ENCODE results near the gene CBLIF. TPM values are rescaled to one million over a fixed set of nuclear protein-coding genes. Genes with fewer than 3 reads are reported as not detected.

The CBLIF gene
- total RNA-seq: not detected in 2 replicates

DNA sequence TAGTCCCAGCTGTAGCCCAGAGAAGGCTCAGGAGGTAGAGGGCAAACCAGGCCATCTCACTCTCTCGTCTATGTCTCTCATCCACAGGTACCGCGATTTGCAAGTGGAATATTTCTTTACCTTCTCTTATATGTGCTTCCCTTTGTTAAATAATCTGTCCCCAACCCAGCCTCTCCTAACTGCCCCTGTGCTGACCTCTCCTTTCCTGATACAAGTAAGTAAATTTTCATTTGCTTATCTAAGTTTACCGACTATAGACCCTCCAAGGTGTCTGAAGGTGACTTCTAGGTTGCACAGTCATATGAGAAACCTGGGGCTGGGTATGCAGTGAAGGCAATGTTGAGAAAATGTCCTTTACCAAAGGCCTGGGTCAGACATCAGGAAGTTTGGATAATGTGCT lies at the start of gene CBLIF:
CBLIF (minus strand) TSS at position 101 of the 400 bp plus-strand sequence; CDS start at position 55, 46 bp downstream.

DNA sequence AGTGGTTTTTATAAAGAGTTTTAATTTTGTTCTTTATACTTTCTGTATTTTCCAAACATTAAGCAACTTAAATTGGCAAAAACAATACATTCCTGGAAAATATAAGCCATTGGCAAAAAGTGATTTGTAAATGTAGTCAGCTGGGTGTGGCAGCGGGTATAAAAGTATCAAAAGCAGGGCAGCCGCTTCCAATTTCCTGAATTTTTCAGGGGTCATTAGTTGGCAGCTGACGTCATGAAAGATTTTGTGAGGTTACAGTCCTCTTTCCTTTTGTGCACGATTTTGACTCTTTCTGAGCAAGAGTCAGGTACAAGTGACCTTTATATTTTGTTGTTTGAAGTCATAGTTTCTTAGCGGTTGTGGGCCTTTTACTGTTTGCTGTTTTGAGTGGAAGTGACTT lies 33.3 kb upstream of the CBLIF start, which contains the start of gene OOSP3:
OOSP3 (plus strand) TSS at position 208 of the 400 bp plus-strand sequence; CDS start at position 235, 27 bp downstream.

DNA sequence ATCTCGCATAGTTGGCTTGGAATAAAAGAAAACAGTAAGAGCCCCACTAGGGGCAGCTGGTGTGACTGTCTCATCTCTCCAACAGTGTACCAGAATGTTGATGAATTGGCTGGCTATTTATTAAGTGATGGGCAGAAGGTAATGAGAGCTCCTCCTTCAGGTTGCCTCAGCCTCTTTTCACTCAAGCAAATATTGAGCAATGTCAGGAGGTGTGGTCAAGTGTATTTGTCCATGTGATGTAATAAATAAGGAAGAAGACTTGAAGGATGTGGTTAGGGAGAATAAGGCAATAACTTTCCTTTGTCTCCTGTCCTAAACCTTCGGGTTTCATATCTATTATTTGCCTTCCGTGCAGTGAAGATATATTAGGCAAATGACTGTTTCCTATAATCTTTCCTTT lies 21.1 kb upstream of the CBLIF start, which contains the start of gene TCN1:
TCN1 (minus strand) TSS at position 91 of the 400 bp plus-strand sequence; CDS start at position 74, 17 bp downstream.

DNA sequence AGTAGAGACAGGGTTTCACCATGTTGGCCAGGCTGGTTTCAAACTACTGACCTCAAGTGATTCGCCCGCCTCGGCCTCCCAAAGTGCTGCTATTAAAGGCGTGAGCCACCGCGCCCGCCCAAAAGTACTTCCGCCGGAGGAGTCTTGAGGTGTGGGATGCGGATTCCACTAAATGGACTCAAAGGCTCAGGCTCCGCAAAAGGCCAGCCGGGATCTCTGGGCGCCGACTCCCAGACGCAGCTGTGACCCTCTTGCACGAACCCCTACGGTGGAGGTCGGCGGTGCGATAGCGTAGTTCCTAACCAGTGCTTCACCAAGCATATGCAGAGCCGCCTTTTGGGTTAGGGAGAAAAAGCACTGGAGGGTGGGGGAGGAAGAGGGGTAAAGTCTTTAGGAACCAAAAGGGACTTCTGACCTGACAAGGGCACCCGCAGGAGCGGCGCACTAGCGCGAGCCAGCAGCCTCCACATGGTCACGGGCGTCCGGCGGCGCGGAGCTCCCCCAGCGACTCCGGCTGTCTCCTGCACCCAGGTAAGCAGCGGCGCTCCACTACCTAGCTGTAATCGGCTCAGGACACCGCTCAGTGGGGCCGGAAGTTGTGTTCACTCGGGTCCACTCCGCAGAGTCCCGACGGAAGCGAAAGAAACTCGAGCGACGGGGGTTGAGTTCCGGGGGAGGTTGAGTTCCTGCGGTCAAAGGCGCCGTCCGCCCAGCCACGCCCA lies 34.9 kb downstream of the CBLIF start, which contains the start of gene MRPL16:
MRPL16 (minus strand) TSS at position 590 of the 722 bp plus-strand sequence; CDS start at position 470, 120 bp downstream.

Other genes starting within 250 kb of the CBLIF start
- gene OSBP, start 229.7 kb downstream of the CBLIF start, total RNA-seq: 34.4 and 50.2 TPM in 2 replicates
- gene PATL1, start 176.5 kb downstream of the CBLIF start, total RNA-seq: 8.4 and 11.6 TPM in 2 replicates
- not detected in 2 replicates for gene OR10V1, start 131.7 kb downstream of the CBLIF start, total RNA-seq
- gene STX3, start 90.1 kb downstream of the CBLIF start, total RNA-seq: 19.0 and 20.2 TPM in 2 replicates
- 35.7 and 52.7 TPM in 2 replicates for gene MRPL16, start 34.7 kb downstream of the CBLIF start, total RNA-seq
- not detected in 2 replicates for gene TCN1, start 21.0 kb upstream of the CBLIF start, total RNA-seq
- gene OOSP3, start 33.3 kb upstream of the CBLIF start, total RNA-seq: not detected in 2 replicates
- gene OOSP1, start 92.9 kb upstream of the CBLIF start, total RNA-seq: not detected in 2 replicates
- not detected in 2 replicates for gene OOSP4A, start 118.5 kb upstream of the CBLIF start, total RNA-seq
- gene OOSP4B, start 171.7 kb upstream of the CBLIF start, total RNA-seq: not detected in 2 replicates
- not detected in 2 replicates for gene OOSP2, start 194.9 kb upstream of the CBLIF start, total RNA-seq
- not detected in 2 replicates for gene MS4A3, start 211.2 kb upstream of the CBLIF start, total RNA-seq
- gene MS4A2, start 243.2 kb upstream of the CBLIF start, total RNA-seq: not detected in 2 replicates

All from smooth muscle cell of trachea (primary cell).